ENCODE results near the gene TFF1.

The TFF1 gene

DNA sequence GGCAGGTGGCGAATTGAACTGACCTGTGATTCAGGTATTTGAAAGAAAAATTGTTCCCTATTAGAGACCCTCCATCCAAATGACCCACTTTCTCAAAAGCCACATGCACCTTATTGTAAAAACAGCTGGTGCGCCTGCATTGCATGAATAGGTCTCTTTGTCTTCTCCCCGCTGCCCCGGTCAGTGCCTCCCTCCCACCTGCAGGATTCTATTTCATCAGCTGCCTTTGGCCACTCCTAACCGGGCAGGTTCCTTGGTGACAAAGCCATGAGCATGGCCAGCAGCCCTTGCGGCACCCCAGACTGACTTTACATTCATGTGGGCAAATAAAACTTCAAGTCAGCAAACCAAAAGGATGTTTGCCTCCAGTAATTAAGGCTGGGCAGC lies 23.1 kb upstream of the TFF1 start:
- peaks cover 85% of the 10 kb centered on the region for H3K27me3 ChIP-seq (replicated peaks; ENCODE audit: insufficient read depth, low read length)

DNA sequence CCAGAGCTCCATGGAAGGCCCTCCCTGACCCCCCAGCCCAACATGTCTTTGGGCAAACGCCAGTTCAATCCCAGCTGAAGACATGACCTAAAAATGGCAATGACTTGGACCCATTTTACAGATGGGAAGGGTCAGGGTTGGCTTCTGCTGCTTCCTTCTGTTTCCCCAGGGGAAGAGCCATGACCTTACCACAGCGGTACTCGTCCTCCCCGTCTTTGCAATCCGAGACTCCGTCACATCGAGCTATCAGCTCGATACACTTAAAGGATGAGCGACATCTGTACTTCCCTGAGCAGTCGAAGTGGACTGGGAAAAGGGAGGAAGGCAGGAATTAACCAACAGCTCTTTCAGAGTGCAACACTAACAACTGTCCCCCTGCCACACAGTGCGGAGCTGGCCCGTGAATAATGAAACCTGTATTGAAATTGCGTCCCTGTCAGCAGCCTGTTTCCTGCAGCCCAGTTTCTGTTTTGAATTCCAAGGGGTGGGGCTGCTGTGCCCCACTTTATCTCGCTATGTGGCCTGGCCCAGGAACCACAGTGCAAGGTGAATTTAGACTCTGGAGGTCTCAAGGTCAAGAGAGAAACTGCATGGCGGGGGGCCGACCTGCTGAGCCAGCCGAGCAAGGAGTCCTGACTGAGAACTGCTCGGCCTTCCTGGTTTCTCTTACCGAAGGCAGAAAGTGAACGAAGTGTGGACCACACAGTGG lies 22.6 kb upstream of the TFF1 start:
- H3K4me3 ChIP-seq (ENCODE audit: low read length): peak overlapping the region; percentile 38

More for the DNA sequence above, 23.1 kb upstream of the TFF1 start:
- H3F3A ChIP-seq (ENCODE audit: insufficient read depth, low read length): peaks cover 6% of the 10 kb centered on the region; the same call in 1 of the 2 replicates
- H3K79me2 ChIP-seq (ENCODE audit: low read length): no peaks in the 10 kb centered on the region
- H3K27ac ChIP-seq (ENCODE audit: low read length): peak overlapping the region; percentile 41; the same call in 1 of the 2 replicates
- peak; percentile 44 for DNase-seq
- peak overlapping the region; percentile 38 for H3K4me3 ChIP-seq (ENCODE audit: low read length)
- H3K4me1 ChIP-seq (ENCODE audit: low read length): peaks cover 20% of the 10 kb centered on the region
- no peaks in the 10 kb centered on the region for H3K9me2 ChIP-seq (replicated peaks; ENCODE audit: insufficient read depth, low read length)
- H3K9ac ChIP-seq (ENCODE audit: low read length): peak overlapping the region; percentile 15; the same call in 1 of the 2 replicates
- TF ChIP-seq, protein P1, sequence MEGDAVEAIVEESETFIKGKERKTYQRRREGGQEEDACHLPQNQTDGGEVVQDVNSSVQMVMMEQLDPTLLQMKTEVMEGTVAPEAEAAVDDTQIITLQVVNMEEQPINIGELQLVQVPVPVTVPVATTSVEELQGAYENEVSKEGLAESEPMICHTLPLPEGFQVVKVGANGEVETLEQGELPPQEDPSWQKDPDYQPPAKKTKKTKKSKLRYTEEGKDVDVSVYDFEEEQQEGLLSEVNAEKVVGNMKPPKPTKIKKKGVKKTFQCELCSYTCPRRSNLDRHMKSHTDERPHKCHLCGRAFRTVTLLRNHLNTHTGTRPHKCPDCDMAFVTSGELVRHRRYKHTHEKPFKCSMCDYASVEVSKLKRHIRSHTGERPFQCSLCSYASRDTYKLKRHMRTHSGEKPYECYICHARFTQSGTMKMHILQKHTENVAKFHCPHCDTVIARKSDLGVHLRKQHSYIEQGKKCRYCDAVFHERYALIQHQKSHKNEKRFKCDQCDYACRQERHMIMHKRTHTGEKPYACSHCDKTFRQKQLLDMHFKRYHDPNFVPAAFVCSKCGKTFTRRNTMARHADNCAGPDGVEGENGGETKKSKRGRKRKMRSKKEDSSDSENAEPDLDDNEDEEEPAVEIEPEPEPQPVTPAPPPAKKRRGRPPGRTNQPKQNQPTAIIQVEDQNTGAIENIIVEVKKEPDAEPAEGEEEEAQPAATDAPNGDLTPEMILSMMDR (IDR thresholded peaks at IDR 0.05; ENCODE audit: low read length): no peak
- TF ChIP-seq EZH2 (optimal IDR thresholded peaks at IDR 0.05; ENCODE audit: low read depth, low read length): no peak
- TF ChIP-seq EZH2phosphoT487 (IDR thresholded peaks at IDR 0.05; ENCODE audit: low read length): no peak
- H3K4me2 ChIP-seq (ENCODE audit: low read depth, low read length): peak overlapping the region; percentile 61
- no peaks in the 10 kb centered on the region for H3K36me3 ChIP-seq (replicated peaks; ENCODE audit: insufficient read depth, low read length)
- peak overlapping the region; percentile 22 for H2AFZ ChIP-seq (ENCODE audit: low read length)
- H4K20me1 ChIP-seq (ENCODE audit: insufficient read depth, low read length): no peaks in the 10 kb centered on the region
- H3K9me3 ChIP-seq (replicated peaks; ENCODE audit: insufficient read depth, low read length): no peaks in the 10 kb centered on the region

DNA sequence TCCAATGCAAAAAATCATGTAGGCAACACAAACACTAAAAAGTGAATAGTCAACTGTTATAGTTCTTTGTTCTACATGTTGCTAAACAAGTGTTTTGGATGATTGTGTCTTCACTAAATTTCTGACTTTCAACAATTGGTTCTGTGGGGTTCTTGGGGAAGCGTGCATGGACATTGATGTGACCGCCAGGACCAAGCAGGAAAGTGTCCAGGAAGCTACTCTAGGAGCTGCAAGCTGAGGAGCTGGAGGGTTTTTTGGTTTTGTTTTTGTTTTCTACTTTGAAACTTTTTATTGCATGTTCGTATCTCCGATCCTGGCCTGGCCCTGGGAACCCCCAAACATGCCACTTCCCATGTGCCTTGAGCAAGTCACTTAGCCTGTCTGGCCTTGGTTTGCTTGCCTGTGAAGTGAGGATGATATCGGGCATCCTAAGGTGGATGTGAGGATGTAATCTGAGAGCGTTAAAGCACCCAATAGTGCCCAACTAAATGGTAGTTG lies 21.6 kb upstream of the TFF1 start:
- Histone ChIP-seq H3K27ac (ENCODE audit: low read length) (no peak overlapping the region), H3K9me2 (replicated peaks; ENCODE audit: insufficient read depth, low read length) (no peaks in the 10 kb centered on the region), H4K20me1 (ENCODE audit: insufficient read depth, low read length) (no peaks in the 10 kb centered on the region), H3K79me2 (ENCODE audit: low read length) (no peaks in the 10 kb centered on the region), H3F3A (ENCODE audit: insufficient read depth, low read length) (peaks cover 6% of the 10 kb centered on the region; the same call in 1 of the 2 replicates), H3K4me1 (ENCODE audit: low read length) (peaks cover 20% of the 10 kb centered on the region), H3K4me2 (ENCODE audit: low read depth, low read length) (peak overlapping the region; percentile 8; the same call in 1 of the 2 replicates), H2AFZ (ENCODE audit: low read length) (no peak overlapping the region), H3K9me3 (replicated peaks; ENCODE audit: insufficient read depth, low read length) (no peaks in the 10 kb centered on the region), H3K9ac (ENCODE audit: low read length) (no peak overlapping the region), H3K27me3 (replicated peaks; ENCODE audit: insufficient read depth, low read length) (peaks cover 87% of the 10 kb centered on the region), H3K36me3 (replicated peaks; ENCODE audit: insufficient read depth, low read length) (no peaks in the 10 kb centered on the region), H3K4me3 (ENCODE audit: low read length) (no peak overlapping the region)
- DNase-seq: no peak
- TF ChIP-seq EZH2phosphoT487 (IDR thresholded peaks at IDR 0.05; ENCODE audit: low read length) (no peak), EZH2 (optimal IDR thresholded peaks at IDR 0.05; ENCODE audit: low read depth, low read length) (no peak)
- TF ChIP-seq, protein P1 (IDR thresholded peaks at IDR 0.05; ENCODE audit: low read length): no peak

More for the DNA sequence above, 22.6 kb upstream of the TFF1 start:
- peak overlapping the region; percentile 22 for H2AFZ ChIP-seq (ENCODE audit: low read length)
- peaks cover 20% of the 10 kb centered on the region for H3K4me1 ChIP-seq (ENCODE audit: low read length)
- H3K4me2 ChIP-seq (ENCODE audit: low read depth, low read length): peak overlapping the region; percentile 61
- no peaks in the 10 kb centered on the region for H3K9me2 ChIP-seq (replicated peaks; ENCODE audit: insufficient read depth, low read length)
- no peaks in the 10 kb centered on the region for H3K79me2 ChIP-seq (ENCODE audit: low read length)
- TF ChIP-seq, protein P1 (IDR thresholded peaks at IDR 0.05; ENCODE audit: low read length): no peak
- TF ChIP-seq EZH2phosphoT487 (IDR thresholded peaks at IDR 0.05; ENCODE audit: low read length): no peak
- no peak for TF ChIP-seq EZH2 (optimal IDR thresholded peaks at IDR 0.05; ENCODE audit: low read depth, low read length)
- DNase-seq: peak; percentile 87
- no peaks in the 10 kb centered on the region for H3K9me3 ChIP-seq (replicated peaks; ENCODE audit: insufficient read depth, low read length)
- H3K9ac ChIP-seq (ENCODE audit: low read length): peak overlapping the region; percentile 15; the same call in 1 of the 2 replicates
- no peaks in the 10 kb centered on the region for H4K20me1 ChIP-seq (ENCODE audit: insufficient read depth, low read length)
- H3K27me3 ChIP-seq (replicated peaks; ENCODE audit: insufficient read depth, low read length): peaks cover 87% of the 10 kb centered on the region
- peak overlapping the region; percentile 41; the same call in 1 of the 2 replicates for H3K27ac ChIP-seq (ENCODE audit: low read length)
- no peaks in the 10 kb centered on the region for H3K36me3 ChIP-seq (replicated peaks; ENCODE audit: insufficient read depth, low read length)
- H3F3A ChIP-seq (ENCODE audit: insufficient read depth, low read length): peaks cover 6% of the 10 kb centered on the region; the same call in 1 of the 2 replicates
